HG02943 (cell line): ENCODE data around the gene IFI6.
"Not testable (repeated sequence)": the region's sequence is repeated elsewhere in the genome, so short reads cannot be mapped to it uniquely, and the experiment has no call there.

Source experiments
- ATAC-seq: cut with Tn5 transposase; IDR thresholded peaks from one replicate; pipeline ENCODE4 v1.9.1; 2021; ENCODE audit warnings: mild to moderate bottlenecking, low read depth, moderate library complexity; ENCODE audit not compliant: unreplicated experiment

The IFI6 gene, protein sequence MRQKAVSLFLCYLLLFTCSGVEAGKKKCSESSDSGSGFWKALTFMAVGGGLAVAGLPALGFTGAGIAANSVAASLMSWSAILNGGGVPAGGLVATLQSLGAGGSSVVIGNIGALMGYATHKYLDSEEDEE

DNA sequence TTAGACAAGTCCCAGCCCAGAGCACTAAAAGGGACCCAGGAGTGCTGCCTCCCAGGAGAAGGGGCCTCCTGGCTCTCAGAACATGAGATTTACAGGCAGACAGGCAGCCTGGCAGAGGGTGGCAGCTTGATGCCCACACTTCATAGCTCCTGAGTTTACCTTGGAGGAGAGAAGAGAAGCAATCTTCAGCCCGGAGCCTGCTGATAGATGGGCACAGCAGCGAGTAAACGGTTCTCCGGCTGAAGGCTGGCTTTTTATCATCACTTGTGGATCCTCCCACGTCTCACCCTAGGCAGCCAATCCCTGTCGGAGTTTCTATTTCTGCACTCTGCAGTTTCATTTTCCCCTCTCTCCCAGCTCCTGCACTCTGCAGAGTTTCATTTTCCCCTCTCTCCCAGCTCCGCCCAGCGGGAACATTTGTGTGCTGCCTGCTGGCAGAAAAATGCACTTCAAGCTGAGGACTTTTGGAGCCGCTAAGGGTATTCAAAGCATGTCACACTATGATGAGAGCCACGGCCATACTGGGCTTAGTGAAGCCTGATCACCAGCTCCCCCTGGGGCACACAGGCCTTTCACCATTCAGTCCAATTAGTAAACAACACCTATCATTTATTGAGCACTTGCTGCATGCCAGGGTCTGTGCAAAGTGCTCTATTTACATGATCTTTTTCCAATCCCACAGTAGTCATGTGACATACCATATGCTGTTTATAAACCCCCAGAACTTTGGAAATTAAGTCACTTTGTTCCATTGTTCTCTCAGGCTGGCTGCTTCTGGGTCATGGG, at the start of gene IFI6:
IFI6 (minus strand) TSS at position 229 of the 786 bp plus-strand sequence. CDS start 2,878 bp downstream, outside the sequence.
- no peak for ATAC-seq

DNA sequence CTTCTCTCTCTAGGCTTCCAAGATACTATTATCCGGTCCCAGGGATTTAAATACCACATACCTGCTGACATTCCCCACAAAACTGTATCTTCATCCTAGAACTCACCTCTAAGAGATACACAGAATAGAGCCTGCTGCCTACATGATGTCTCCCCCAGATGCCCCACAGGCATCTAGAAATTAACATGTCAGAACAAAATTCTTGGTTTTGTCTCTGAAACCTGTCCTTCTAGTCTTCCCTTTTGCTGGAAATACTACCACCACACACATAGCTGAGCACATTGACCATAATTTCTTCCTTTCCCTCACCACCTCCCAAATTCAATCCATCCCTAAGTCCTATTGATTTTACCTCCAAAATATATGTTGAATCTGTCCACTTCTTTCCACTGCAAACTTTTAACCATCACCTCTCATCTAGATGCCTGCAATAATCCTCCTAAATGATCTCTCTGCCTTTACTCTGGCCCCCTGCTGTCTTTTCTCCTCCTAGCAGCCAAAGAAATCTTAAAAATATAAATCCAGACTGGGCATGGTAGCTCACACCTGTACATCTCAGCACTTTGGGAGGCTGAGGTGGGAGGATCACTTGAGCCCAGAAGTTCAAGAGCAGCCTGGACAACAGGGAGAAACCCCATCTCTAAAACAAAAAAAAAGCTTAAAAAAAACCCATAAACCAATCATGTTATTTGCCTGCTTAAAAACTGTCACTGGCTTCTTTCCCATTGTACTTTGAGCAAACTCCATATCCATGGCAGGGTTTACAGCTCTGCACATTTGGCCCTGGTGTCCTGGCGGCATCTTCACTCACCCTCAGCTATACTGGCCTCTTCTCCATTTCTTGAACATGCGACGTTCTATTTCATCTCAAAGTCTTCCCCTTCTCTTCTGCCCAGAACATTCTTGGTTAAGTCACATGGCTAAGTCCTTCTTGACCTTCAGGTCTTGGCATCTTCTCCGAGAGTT, 47.6 kb upstream of the IFI6 start:
- ATAC-seq, result no peak

DNA sequence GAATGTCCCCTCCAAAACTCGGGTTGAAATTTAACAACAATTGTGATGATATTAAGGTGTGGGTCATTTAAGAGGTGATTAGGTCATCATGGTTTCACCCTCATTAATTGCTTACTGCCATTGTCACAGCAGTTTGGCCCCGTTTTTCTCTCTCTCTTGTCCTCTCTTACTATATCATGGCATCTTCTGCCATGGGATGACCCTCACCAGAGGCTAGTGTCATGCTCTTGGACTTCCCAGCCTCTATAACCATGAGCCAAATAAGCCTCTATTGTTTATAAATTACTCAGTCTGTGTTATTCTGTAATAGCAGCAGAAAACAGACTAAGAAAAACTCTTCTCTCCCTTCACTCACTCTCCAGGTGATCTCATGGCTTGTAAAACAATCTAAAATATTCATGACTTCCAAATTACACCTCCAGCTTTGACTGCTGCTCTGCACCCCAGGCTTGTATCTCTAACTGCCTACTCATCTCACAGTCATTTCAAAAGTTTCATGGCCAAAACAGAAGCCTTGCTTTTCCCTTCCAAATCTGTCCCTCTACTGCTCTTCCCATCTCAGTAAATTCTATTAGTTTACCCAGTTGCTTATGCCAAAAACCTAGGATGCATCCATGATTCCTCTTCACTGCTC, 44.4 kb upstream of the IFI6 start:
- ATAC-seq, result no peak

DNA sequence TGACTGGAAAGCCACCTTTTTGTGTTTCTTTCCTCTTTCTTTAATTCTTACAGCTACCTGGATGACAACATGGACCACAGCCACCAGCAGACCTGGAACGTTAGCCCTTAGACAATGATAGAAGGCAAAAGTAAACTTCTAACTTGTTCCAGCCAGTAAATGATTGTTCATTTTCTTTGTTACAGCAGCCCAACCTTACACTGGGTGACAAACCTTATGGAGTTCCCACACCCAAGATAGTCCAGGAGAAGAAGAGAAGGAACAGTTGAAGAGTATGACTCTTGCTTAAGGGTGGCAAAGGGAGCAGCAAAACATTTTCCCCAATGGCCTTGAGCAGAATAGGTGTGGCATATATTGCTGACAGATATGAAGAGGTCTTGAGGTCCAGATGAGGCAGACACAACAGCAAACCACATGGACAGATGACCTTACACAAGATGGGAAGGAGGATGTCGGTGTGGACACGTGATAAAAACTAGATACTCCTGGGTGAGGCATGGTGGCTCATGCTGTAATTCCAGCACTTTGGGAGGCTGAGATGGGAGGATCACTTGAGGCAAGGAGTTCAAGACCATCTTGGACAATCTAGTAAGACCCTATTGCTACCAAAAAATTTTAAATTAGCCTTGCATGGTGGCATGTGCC, 42.0 kb upstream of the IFI6 start:
- ATAC-seq, result no peak

DNA sequence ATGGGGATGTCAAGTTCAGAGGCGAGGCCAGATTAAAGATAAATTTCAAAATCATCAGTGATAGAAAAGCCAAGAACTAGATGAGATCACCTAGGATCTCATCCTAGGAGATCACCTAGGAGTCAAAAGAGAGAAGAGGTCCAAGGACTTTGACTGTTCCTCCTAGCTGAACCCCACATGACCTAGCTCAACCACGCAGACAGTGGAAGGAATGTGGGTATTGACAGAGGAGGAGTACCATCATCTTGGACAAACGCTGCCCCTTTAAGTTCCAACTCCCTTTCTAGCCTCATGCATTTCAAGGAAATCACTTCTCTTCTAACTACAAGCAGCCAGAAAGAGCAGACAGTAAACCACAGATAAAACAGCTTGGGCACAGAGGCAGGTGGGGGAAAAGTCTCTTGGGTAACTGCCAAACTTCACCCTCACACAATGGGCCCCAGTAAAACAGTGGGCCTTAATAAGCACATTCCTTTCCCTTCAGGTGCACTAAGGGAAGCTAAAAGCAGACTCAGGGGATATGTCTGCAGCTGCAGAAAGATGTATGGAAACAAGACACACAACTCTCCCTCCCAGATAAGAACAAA, 41.2 kb upstream of the IFI6 start:
- no peak for ATAC-seq

DNA sequence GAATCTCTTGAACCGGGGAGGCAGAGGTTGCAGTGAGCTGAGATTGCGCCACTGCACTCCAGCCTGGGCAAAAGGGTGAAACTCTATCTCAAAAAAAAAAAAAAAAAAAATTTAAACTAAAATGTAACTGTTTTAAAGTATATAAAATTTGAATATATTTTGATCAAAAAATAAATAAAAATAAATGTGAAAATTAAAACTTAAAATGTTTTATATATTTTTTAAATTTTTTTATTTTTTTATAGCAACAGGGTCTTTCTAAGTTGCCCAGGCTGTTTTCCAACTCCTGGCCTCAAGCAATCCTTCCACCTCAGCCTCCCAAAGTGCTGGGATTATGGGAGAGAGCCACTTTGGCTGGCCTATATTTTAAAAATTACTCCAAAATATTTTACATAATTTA, 38.6 kb upstream of the IFI6 start:
- no peak for ATAC-seq

DNA sequence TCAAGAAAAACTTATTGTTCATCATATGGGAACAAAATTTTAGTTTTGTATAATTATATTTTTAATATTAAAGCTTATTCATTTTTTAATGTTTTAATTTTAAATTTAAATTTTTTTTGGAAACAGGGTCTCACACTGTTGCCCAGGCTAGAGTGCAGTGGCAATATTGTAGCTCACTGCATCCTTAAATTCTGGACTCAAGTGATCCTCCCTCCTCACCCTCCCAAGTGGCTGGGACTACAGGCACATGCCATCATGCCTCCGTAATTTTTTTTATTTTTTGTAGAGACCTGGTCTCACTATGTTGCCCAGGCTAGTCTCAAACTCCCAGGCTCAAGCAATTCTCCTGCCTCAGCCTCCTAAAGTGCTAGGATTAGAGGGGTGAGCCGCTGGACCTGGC, 33.6 kb upstream of the IFI6 start:
- no peak for ATAC-seq

DNA sequence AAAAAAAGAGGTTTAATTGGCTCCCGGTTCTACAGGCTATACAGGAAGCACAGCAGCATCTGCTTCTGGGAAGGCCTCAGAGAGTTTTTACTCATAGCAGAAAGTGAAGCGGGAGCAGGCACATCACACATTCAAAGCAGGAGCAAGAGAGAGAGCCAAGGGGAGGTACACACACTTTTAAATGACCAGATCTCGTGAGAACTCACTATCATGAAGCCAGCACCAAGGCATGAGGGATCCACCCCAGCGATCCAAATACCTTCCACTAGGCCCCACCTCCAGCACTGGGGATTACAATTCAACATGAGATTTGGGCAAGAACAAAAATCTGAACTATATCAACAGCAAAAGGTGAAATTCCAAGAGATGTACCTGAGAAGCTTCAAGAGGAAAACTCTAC, 33.0 kb upstream of the IFI6 start:
- ATAC-seq, result no peak

DNA sequence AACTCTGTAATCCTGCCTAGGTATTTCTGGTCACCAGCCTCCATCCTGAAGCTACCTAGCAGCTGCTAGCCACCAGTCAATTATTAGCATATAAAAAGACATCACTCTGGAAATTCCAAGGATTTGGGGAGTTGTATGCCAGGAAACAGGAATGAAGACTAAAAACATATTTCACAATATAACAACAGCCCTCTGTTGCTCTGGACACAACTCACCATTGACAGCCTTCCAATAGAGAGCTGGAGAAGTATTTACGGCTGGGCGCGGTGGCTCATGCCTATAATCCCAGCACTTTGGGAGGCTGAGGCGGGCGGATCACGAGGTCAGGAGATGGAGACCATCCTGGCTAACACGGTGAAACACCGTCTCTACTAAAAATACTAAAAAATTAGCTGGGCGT, 24.8 kb upstream of the IFI6 start:
- not testable (repeated sequence) for ATAC-seq

DNA sequence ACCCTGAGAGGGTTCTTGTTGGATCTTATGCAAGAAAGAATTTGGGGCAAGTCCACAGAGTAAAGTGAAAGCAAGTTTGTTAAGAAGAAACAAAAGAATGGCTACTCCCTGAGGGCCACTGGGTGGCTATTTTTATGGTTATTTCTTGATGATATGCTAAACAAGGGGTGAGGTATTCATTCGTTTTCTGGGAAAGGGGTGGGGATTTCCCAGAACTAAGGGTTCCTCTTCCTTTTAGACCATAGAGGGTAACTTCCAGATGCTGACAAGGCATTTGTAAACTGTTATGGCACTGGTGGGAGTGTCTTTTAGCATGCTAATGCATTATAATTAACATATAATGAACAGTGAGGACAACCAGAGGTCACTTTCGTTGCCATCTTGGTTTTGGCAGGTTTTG, 18.2 kb upstream of the IFI6 start:
- ATAC-seq, result no peak

DNA sequence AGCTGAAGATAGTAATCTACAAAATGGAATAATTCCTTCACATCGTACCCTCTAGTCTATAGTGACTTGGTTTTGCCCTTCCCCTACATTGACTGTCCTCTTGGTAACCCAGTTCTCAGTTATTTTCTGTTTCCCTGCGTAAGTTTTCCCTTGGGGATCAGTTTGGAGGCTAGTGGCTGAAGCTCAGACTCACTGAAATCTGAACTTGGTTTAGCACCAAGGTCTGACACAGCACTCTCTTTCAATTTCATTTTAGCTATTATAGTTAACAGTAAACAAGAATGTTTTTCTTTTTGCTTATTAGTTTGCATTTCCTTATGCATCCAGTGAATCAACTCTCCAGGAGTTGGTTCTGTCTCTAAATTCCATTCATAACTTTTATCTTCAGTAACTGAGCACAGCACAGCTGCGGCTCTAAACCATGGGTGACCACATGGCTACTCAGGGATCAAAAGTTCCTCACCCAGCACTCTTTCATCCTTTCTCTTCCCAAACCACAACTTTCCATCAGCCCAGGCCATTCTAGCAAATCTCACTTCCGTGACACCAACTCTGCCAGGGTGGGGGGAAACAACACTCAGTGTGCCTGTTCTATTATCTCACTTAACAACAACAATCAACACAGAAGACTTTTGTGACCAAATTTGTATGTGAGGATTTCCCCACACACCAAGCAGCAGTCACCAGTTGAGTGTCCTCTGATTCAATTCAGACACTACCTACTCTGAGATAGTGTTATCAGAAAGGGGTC, 17.6 kb upstream of the IFI6 start:
- ATAC-seq, result no peak

DNA sequence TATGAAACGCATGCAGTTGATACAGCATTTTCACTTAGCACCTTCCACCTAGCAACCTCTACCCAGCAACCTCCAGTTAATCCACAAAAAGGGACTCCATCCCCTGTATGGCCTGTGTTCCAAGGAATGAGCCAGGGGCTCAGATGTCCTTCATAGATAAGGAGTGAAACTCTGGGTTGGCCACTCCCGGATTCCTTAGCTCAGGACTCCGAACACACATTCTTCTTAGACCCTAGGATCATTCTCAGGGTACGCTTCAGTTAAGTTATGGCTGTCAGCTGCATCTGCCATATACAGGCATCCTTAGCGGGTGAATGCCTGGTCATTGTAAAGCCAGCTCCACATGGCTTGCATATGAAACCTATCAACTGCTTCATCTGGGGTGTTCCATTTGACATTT, 15.9 kb upstream of the IFI6 start:
- no peak for ATAC-seq

DNA sequence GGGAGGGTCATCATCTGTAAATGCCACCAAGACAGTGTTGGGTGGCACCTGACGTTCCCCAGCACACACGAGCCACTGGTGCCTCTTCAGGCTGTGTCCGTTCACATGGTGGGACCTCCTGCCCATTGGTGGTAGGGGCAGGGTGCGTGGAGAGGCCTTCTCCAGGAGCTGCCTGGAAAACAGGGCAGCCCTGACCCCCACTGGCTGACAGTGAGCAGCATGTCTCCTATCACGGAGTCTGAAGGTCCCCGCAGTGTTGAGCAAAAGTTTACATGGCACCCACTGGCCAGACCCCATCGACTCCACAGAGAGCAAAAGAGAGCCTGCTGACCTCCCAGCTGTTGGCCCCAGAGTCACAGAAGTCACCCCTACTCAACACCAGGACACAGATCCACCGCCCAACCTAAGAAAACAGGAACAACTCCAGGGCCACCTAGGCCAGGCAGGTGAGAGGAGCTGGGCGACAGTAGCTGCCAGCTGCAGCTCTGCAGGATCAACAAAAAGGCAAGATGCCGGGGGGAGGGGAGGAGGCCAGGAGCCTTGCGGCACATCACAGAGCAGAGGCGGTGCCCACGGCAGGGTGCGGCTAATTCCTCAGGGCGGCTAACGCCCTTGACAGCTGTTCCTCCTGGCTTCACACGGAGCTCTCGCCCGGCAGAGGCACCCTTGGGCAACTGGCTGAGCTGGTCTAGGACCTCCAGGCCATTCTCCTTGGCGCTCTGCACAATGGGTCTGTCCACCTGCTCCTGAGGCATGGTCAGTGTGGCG, 14.4 kb upstream of the IFI6 start:
- no peak for ATAC-seq

DNA sequence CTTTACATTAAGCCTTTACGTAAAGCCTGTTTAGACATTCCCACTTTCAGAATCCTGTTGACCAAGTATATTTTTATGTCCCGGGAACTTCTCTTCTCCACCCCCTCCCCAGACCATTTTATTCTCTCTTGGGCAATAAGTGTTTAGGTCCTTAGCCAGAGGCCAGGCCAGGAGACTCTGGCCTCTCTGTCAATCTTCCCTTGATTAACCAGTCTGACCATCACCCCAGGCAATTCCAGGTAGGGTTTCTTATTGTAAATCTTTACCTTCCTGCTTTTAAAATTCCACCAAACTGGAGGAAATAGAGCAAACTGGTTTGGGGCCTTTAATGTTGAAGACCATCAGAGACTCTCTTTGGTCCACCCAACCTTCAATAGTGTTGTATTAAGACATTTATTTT, 12.2 kb upstream of the IFI6 start:
- ATAC-seq, result no peak

DNA sequence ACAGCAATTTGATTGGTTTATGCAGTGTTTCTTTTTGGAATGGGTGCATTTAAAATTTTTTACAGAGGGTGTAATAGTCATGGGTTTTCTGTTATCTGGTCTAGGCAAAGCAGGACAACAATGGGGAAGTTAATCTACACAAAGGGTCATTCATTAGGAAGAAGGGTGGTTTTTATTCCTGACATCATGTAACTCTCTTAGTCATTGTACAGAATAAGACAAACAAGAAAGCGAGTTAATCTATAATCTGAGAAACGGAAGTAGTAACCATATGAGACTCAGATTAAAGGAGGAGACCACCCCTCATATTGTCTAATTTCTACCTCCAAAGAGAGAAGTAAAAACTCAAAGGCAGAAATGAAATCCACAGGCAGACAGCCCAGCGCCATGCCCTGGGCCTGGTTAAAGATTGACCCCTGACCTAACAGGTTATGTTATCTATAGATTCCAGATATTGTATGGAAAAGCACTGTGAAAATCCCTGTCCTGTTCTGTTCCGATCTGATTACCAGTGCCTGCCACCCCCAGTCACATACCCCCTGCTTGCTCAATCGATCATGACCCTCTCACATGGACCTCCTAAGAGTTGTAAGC, 10.5 kb upstream of the IFI6 start:
- ATAC-seq, result no peak

DNA sequence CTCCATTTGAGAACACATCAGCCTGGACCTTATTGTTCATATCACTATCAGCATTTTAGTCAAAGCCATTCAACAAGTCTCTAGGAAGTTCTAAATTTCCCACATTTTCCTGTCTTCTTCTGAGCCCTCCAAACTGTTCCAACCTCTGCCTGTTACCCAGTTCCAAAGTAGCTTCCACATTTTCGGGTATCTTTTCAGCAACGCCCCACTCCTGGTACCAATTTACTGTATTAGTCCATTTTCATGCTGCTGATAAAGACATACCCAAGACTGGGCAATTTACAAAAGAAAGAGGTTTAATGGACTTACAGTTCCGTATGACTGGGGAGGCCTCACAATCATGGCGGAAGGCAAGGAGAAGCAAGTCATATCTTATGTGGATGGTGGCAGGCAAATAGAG, 9.6 kb upstream of the IFI6 start:
- not testable (repeated sequence) for ATAC-seq

DNA sequence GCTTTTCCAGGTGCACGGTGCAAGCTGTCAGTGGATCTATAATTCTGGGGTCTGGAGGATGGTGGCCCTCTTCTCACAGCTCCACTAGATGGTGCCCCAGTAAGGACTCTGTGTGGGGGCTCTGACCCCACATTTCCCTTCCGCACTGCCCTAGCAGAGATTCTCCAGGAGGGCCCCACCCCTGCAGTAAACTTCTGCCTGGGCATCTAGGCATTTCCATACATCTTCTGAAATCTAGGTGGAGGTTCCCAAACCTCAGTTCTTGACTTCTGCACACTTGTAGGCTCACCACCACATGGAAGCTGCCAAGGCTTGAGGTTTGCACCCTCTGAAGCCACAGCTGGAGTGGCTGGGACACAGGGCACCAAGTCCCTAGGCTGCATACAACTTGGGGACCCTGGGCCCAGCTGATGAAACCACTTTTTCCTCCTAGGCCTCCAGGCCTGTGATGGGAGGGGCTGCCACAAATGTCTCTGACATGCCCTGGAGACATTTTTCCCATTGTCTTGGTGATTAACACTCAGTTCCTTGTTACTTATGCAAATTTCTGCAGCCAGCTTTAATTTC, 8.3 kb upstream of the IFI6 start:
- ATAC-seq, result not testable (repeated sequence)

DNA sequence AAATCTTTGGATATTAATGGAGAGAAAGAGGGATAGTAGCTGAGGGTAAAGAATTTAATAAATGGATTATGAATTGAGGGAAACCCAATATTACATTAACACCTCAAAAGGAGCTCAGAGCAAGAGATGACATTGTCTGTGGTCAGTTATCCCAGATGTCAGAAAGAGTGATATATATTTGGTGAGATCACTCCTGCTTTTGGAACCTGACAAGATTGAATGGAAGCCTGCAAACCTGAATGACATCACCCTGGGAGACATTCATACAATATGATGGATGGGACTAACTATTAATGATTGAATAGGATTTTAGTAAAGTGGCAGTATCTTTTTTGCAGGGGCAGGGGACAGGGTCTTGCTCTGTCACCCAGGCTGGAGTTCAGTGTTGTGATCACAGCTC, 6.8 kb upstream of the IFI6 start:
- ATAC-seq, result no peak
